GM23338 (cell line): Measurements from ENCODE around the gene ENTPD6. TPM values are rescaled to one million over a fixed set of nuclear protein-coding genes. Genes with fewer than 3 reads are reported as not detected.

Source experiments
- ATAC-seq: fragments of 200-7000 bp; cut with Tn5 transposase; 3 replicates; pipeline ENCODE4 v1.9.1; 2020
- DNase-seq: peaks from one replicate; pipeline ENCODE4 v3.0.0-alpha.2; 2015; ENCODE audit warnings: low spot score
- H2AFZ ChIP-seq: fragments of 200-600 bp; sonication (generic); 2 replicates; pipeline ENCODE4 v1.8.0; 2016; ENCODE audit warnings: antibody characterized with exemption, mild to moderate bottlenecking, moderate library complexity
- H3F3A ChIP-seq: fragments of 200-600 bp; sonication (generic); replicated peaks from 2 replicates; pipeline ENCODE4 v1.8.0; 2017; ENCODE audit warnings: antibody characterized with exemption, mixed run types, low read depth
- H3K27ac ChIP-seq: fragments of 200-600 bp; sonication (generic); 2 replicates; pipeline ENCODE4 v1.6.1; 2016; ENCODE audit warnings: low read depth
- H3K27me3 ChIP-seq: fragments of 200-600 bp; sonication (generic); 2 replicates; pipeline ENCODE4 v1.8.0; 2016; ENCODE audit warnings: mild to moderate bottlenecking, mixed run types, moderate library complexity; ENCODE audit not compliant: insufficient read depth
- H3K36me3 ChIP-seq: fragments of 200-600 bp; sonication (generic); 2 replicates; pipeline ENCODE4 v1.8.0; 2016; ENCODE audit warnings: mild to moderate bottlenecking; ENCODE audit not compliant: insufficient read depth
- H3K4me1 ChIP-seq: fragments of 200-600 bp; sonication (generic); 2 replicates; pipeline ENCODE4 v1.8.0; 2016; ENCODE audit warnings: mild to moderate bottlenecking, moderate library complexity; ENCODE audit not compliant: insufficient read depth
- H3K4me2 ChIP-seq: fragments of 200-600 bp; sonication (generic); 2 replicates; pipeline ENCODE4 v1.7.1; 2017; ENCODE audit warnings: mixed run types
- H3K4me3 ChIP-seq: fragments of 200-600 bp; sonication (generic); 2 replicates; pipeline ENCODE4 v1.6.1; 2016; ENCODE audit warnings: mixed run types
- H3K79me2 ChIP-seq: fragments of 200-600 bp; sonication (generic); replicated peaks from 2 replicates; pipeline ENCODE4 v1.8.0; 2017; ENCODE audit warnings: mild to moderate bottlenecking; ENCODE audit not compliant: insufficient read depth
- H3K9me2 ChIP-seq: fragments of 200-600 bp; sonication (generic); 2 replicates; pipeline ENCODE4 v1.8.0; 2017; ENCODE audit not compliant: insufficient read depth
- H4K20me1 ChIP-seq: fragments of 200-600 bp; sonication (generic); replicated peaks from 2 replicates; pipeline ENCODE4 v1.8.0; 2017; ENCODE audit warnings: mild to moderate bottlenecking; ENCODE audit not compliant: insufficient read depth
- H3K27ac Mint-ChIP-seq: 2 replicates; pipeline ENCODE4 v1.8.0; 2020; ENCODE audit warnings: inconsistent platforms, mild to moderate bottlenecking, moderate library complexity, mixed read lengths
- H3K27me3 Mint-ChIP-seq: 3 replicates; pipeline ENCODE4 v1.8.0; 2022; ENCODE audit warnings: low read depth, mild to moderate bottlenecking, moderate library complexity, mixed read lengths, inconsistent platforms; ENCODE audit not compliant: insufficient read depth, poor library complexity
- H3K36me3 Mint-ChIP-seq: 3 replicates; pipeline ENCODE4 v1.8.0; 2021; ENCODE audit warnings: low read depth, mild to moderate bottlenecking, inconsistent platforms, moderate library complexity, mixed read lengths
- H3K4me1 Mint-ChIP-seq: 3 replicates; pipeline ENCODE4 v1.8.0; 2020; ENCODE audit warnings: mild to moderate bottlenecking, inconsistent platforms, mixed read lengths
- H3K4me3 Mint-ChIP-seq: 3 replicates; pipeline ENCODE4 v1.8.0; 2021; ENCODE audit warnings: moderate library complexity, mild to moderate bottlenecking, inconsistent platforms, mixed read lengths
- H3K9me3 Mint-ChIP-seq: 3 replicates; pipeline ENCODE4 v1.8.0; 2020; ENCODE audit warnings: moderate library complexity, mild to moderate bottlenecking, inconsistent platforms, mixed read lengths
- EZH2 ChIP-seq: fragments of 200-600 bp; sonication (generic); IDR thresholded peaks from one replicate; pipeline ENCODE4 v1.8.0; 2017; ENCODE audit warnings: antibody characterized with exemption, mild to moderate bottlenecking, low read depth; ENCODE audit not compliant: unreplicated experiment
- JUNB ChIP-seq: IDR thresholded peaks from one replicate; pipeline ENCODE4 v1.6.1; 2016; ENCODE audit warnings: antibody characterized with exemption; ENCODE audit not compliant: unreplicated experiment
- POLR2AphosphoS5 ChIP-seq: IDR thresholded peaks from 2 replicates; pipeline ENCODE4 v1.6.1; 2016; ENCODE audit warnings: antibody characterized with exemption, low read depth
- REST ChIP-seq: IDR thresholded peaks from one replicate; pipeline ENCODE4 v1.6.1; 2018; ENCODE audit warnings: antibody characterized with exemption; ENCODE audit not compliant: unreplicated experiment
- STAT1 ChIP-seq: IDR thresholded peaks from one replicate; pipeline ENCODE4 v1.6.1; 2016; ENCODE audit warnings: antibody characterized with exemption; ENCODE audit not compliant: unreplicated experiment
- ZNF114 ChIP-seq: fragments of 250-450 bp; sonication (Bioruptor Pico); IDR thresholded peaks from 2 replicates; pipeline ENCODE4 v1.5.0; 2020; ENCODE audit warnings: mild to moderate bottlenecking, moderate library complexity
- ZNF331 ChIP-seq: fragments of 250-450 bp; sonication (Bioruptor Pico); IDR thresholded peaks from 2 replicates; pipeline ENCODE4 v1.5.0; 2020; ENCODE audit warnings: low read depth, mild to moderate bottlenecking, moderate library complexity
- ZNF462 ChIP-seq: fragments of 250-450 bp; sonication (Bioruptor Pico); IDR thresholded peaks from 2 replicates; pipeline ENCODE4 v1.5.0; 2020; ENCODE audit warnings: mild to moderate bottlenecking, moderate library complexity
- polyA plus RNA-seq: library from polyadenylated mRNA; unstranded; fragments of >200 nt; fragmentation: Nextera tagmentation; extraction: Ambion mirVana; gene quantifications from 2 replicates; pipeline ENCODE4 v1.2.1, GENCODE V29; 2016
- total RNA-seq: library from RNA; depleted of rRNA; stranded (reverse); fragments of >200 nt; shearing (Covaris generic); gene quantifications from 2 replicates; pipeline ENCODE4 v1.2.3, GENCODE V29; 2014

Gene ENTPD6
- total and polyA plus RNA-seq, 2 experiments from 2014 or later = 19.3 to 45.9 TPM

GRCh38 chr20:25176184-25176583 is 19.3 kb upstream of the ENTPD6 start:
- Mint-ChIP-seq H3K4me1 (no peaks in the 10 kb centered on the region), H3K36me3 (no peaks in the 10 kb centered on the region), H3K27ac (no peak overlapping the region)

More at GRCh38 chr20:25176184-25176583, 19.3 kb upstream of the ENTPD6 start:
- Mint-ChIP-seq H3K4me3 (no peak overlapping the region), H3K27me3 (peaks cover 9% of the 10 kb centered on the region), H3K9me3 (peaks cover 15% of the 10 kb centered on the region; the same call in 2 of the 3 replicates)
- H3K36me3 ChIP-seq = no peaks in the 10 kb centered on the region
- no peaks in the 10 kb centered on the region for H4K20me1 ChIP-seq
- no peak overlapping the region for H2AFZ ChIP-seq
- H3K79me2 ChIP-seq = no peaks in the 10 kb centered on the region
- no peak for DNase-seq
- no peak overlapping the region for H3K4me3 ChIP-seq
- H3K4me1 ChIP-seq = no peaks in the 10 kb centered on the region
- no peaks in the 10 kb centered on the region for H3K27me3 ChIP-seq
- ATAC-seq = no peak
- TF ChIP-seq ZNF114 (CRISPR knock-in tag) (no peak), EZH2 (no peak), ZNF331 (CRISPR knock-in tag) (no peak), STAT1 (no peak), JUNB (no peak), POLR2AphosphoS5 (no peak), ZNF462 (CRISPR knock-in tag) (no peak), REST (no peak)
- no peak overlapping the region for H3K4me2 ChIP-seq
- no peak overlapping the region for H3K27ac ChIP-seq
- no peaks in the 10 kb centered on the region for H3F3A ChIP-seq
- H3K9me2 ChIP-seq = no peaks in the 10 kb centered on the region
